ENCODE results near the gene S1PR1. TPM values are rescaled to one million over a fixed set of nuclear protein-coding genes. Genes with fewer than 3 reads are reported as not detected.

Gene S1PR1
- total RNA-seq, 2 experiments from 2014 or later: 124 to 138 TPM

DNA sequence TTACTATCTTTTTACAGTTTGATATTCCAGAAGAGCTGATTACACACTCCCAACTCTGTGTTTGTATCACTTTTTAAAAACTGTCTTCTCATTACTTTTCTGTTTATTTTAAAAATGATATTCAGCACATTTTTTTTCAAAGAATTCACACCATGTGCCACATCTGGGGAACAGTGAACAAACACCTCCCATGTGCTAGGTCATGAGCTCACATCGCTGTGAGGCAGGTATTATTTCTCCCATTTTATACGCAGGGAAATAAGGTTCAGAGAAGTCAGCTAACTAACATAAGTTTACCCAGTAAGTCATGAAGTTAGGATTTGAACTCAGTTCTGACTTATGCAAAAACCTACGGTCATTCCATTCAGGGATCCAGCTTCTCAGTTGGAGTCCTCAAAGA lies 44.9 kb downstream of the S1PR1 start:
- no peaks in the 10 kb centered on the region for H3K9me3 Mint-ChIP-seq
- DNase-seq: no peak
- ATAC-seq (ENCODE audit: low read depth): no peak
- POLR2A ChIA-PET: interaction anchor here (0.6 to 1.2 kb wide), 2 partner anchors 13 to 45 kb away, joined by 3 to 4 read pairs; partner anchors contain the start of gene S1PR1
- no peaks in the 10 kb centered on the region for H3K27me3 Mint-ChIP-seq
- H3K36me3 Mint-ChIP-seq: peaks cover 3% of the 10 kb centered on the region
- H3K27ac Mint-ChIP-seq: no peak overlapping the region
- no peak overlapping the region for H3K4me3 Mint-ChIP-seq
- peaks cover 62% of the 10 kb centered on the region for H3K4me1 Mint-ChIP-seq

DNA sequence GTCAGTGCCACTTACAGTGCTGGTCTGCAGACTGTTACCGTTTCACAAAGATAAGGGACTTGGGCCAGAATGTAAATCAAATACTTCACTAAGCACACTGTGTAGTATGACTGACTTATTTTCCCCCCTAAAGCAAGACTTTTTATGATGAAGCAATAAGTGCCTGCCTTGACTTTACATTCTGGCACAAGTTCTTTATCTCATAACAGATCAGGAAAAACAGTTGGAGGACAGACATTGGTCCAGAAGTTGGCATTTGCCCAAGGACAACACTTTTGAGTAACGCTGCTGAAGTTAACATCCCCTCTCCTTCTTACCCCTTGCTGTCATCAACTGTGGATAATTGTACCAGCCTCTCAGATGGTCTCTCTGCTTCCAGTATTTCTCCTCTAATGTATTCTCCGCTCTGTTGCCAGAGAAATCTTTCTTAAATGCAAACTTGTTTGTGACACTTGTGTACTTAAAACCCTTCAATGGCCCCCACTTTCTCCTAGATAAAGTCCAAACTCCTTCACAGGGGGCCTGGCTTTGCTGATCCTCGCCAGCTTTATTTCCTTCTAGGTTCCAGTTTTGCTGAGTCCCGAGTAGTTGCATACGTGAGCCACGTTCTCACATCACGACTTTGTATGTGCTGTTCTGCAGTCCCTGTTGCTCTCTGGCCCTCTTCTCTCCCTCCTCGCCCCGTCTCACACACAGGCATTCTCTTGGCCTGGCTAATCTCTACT lies 45.7 kb downstream of the S1PR1 start:
- H3K27ac Mint-ChIP-seq: peak overlapping the region; percentile 33
- H3K4me1 Mint-ChIP-seq: peaks cover 60% of the 10 kb centered on the region
- H3K9me3 Mint-ChIP-seq: no peaks in the 10 kb centered on the region
- DNase-seq (no peak), ATAC-seq (ENCODE audit: low read depth) (no peak)
- no peaks in the 10 kb centered on the region for H3K27me3 Mint-ChIP-seq
- POLR2A ChIA-PET: interaction anchor here (0.6 to 1.2 kb wide), 2 partner anchors 14 to 46 kb away, joined by 3 to 4 read pairs; partner anchors contain the start of gene S1PR1
- no peak overlapping the region for H3K4me3 Mint-ChIP-seq
- peaks cover 2% of the 10 kb centered on the region for H3K36me3 Mint-ChIP-seq

DNA sequence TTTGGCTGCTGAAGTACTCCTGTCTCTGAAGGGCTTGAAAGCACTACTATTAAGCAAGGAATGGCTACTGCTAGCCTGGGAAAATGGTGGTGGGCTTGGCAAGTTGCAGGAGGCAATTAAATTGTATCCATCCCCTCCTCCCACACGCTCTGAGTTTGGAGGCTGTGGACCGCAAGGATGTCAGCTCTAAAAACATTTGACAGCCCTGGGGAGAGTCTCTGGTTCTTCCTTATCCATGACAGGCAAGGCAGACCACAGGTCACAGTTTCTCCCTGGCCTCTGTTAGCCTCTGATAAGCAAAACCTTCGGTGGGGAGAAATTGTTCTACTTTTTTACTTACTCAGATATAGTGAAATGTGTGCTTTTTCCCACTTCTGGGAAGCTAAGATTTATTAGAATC lies 46.6 kb downstream of the S1PR1 start:
- Mint-ChIP-seq H3K27me3 (no peaks in the 10 kb centered on the region), H3K27ac (peak overlapping the region; percentile 73), H3K4me3 (peak overlapping the region; percentile 65), H3K36me3 (peaks cover 2% of the 10 kb centered on the region), H3K4me1 (peaks cover 59% of the 10 kb centered on the region), H3K9me3 (no peaks in the 10 kb centered on the region)
- POLR2A ChIA-PET: interaction anchor here (1.1 kb wide), 1 partner anchor 45 kb away, joined by 3 read pairs; no protein-coding TSS in a partner anchor
- DNase-seq (no peak), ATAC-seq (ENCODE audit: low read depth) (no peak)

DNA sequence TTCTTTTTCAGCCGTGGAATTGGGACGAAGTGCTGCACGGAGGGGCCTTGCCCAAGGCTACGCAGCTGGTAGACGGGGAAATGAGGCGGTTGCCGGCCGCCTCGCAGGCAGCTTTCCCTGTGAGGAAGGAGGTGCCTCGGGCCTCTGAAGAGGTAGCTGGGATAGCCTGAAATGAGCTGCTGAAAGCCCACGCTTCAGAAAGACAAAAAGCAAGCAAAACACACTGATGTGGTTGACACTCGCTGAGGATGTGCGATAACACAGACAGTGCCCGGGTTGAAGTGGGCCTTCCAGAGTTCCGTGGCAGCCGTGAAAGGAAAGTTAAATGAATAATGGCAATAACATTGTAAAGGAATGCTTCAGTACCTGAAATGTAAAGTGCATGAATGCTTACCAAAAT lies 47.2 kb downstream of the S1PR1 start:
- H3K36me3 Mint-ChIP-seq: peaks cover 2% of the 10 kb centered on the region
- peak; percentile 68 for ATAC-seq (ENCODE audit: low read depth)
- no peaks in the 10 kb centered on the region for H3K27me3 Mint-ChIP-seq
- H3K4me1 Mint-ChIP-seq: peaks cover 59% of the 10 kb centered on the region
- no peaks in the 10 kb centered on the region for H3K9me3 Mint-ChIP-seq
- POLR2A ChIA-PET: interaction anchor here (1.1 kb wide), 1 partner anchor 45 kb away, joined by 3 read pairs; no protein-coding TSS in a partner anchor
- no peak for DNase-seq
- peak overlapping the region; percentile 65 for H3K4me3 Mint-ChIP-seq
- peak overlapping the region; percentile 73 for H3K27ac Mint-ChIP-seq

DNA sequence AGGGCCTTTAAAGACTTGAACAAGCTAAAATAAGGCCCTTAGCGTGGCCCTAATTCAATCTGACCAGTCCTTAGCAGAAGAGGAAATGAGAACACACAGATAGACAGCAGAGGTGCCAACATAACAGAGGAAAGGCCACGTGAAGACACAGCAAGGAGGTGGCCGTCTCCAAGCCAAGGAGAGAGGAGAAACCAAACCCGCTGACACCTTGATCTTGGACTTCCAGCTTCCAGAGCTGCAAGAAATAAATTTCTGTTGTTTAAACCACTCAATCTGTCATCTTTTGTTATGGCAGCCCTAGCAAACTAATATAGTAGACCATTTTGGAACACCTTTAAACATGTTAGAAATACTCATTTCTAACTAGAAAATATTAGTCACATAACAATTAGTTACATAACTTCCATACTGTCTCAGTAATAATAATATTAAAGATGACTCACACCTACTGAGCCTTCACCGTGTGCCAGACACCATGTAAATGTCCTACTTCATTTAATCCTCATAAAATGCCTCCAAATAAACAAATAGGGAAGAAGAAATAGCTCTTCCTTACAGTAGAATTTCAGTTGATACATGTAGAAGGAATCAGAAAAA lies 47.9 kb downstream of the S1PR1 start:
- H3K4me1 Mint-ChIP-seq: peaks cover 54% of the 10 kb centered on the region
- DNase-seq: no peak
- H3K27ac Mint-ChIP-seq: peak overlapping the region; percentile 59
- no peak for ATAC-seq (ENCODE audit: low read depth)
- peak overlapping the region; percentile 65 for H3K4me3 Mint-ChIP-seq
- H3K27me3 Mint-ChIP-seq: no peaks in the 10 kb centered on the region
- POLR2A ChIA-PET: interaction anchor here (1.2 kb wide), 1 partner anchor 45 kb away, joined by 3 read pairs; no protein-coding TSS in a partner anchor
- no peaks in the 10 kb centered on the region for H3K9me3 Mint-ChIP-seq
- H3K36me3 Mint-ChIP-seq: peaks cover 2% of the 10 kb centered on the region

DNA sequence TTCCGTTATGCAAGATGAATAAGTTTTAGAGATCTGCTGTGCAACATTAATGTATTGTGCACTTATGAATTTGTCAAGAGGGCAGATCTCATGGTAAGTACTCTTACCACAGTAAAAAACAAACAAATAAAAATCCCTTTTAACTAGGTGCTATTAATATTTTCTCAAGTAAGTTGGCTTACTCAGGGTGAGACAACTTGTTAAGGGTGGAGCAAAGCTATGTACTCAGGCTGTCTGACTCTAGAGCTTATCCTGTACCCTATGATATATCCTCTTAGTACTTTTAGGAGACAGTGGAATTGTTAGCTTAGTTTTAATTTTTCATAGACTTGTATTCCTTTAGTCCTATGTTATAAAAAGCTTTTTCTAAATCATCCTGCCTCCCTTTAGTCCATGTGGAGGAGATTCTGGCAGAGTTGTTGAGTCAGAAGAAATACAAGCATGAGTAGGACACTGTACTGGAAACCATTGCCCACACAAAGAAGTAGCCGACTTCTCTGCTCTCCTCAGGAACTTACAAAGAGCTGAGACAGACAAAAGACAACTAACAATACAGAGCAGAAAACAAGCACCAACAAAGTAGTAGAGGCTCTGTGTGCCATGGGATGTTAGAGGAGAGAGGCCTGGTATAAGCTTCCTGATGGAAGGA lies 49.2 kb downstream of the S1PR1 start:
- Mint-ChIP-seq H3K9me3 (no peaks in the 10 kb centered on the region), H3K27ac (no peak overlapping the region), H3K27me3 (peaks cover 2% of the 10 kb centered on the region), H3K4me1 (peaks cover 57% of the 10 kb centered on the region), H3K4me3 (no peak overlapping the region), H3K36me3 (peaks cover 3% of the 10 kb centered on the region)
- DNase-seq: no peak
- ATAC-seq (ENCODE audit: low read depth): no peak
- POLR2A ChIA-PET: interaction anchor here (0.6 to 0.7 kb wide), 2 partner anchors 343 to 363 kb away, joined by 3 read pairs; no protein-coding TSS in a partner anchor

DNA sequence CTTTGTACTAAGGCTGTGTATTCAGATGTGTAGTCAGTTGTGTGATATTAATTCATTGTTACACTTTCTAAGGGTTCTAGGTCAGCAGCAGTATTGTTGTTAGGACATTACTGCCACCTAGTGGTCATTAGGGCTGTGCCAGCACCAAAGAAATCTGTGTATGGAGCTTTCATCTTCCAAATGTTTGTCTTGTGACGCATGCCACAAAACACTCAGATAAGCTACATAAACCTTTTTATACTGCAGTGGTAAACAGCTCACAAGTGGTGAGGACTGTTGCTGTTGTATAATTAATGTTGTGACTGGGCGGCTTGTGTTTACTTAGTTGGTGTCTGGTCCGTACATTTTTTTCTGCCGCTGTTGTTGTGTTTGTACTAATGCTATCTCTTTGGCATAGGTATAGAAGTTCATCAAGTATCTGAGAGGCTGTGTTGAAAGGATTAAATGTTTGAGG lies 51.7 kb downstream of the S1PR1 start:
- Mint-ChIP-seq H3K36me3 (peaks cover 3% of the 10 kb centered on the region), H3K4me1 (peaks cover 59% of the 10 kb centered on the region), H3K4me3 (no peak overlapping the region), H3K27ac (peak overlapping the region; percentile 62), H3K27me3 (peaks cover 2% of the 10 kb centered on the region), H3K9me3 (no peaks in the 10 kb centered on the region)
- ATAC-seq (ENCODE audit: low read depth) (peak; percentile 46), DNase-seq (no peak)
- POLR2A ChIA-PET: interaction anchor here (0.9 to 1.8 kb wide), 4 partner anchors 36 to 361 kb away, joined by 3 to 11 read pairs (median 4); no protein-coding TSS in a partner anchor

DNA sequence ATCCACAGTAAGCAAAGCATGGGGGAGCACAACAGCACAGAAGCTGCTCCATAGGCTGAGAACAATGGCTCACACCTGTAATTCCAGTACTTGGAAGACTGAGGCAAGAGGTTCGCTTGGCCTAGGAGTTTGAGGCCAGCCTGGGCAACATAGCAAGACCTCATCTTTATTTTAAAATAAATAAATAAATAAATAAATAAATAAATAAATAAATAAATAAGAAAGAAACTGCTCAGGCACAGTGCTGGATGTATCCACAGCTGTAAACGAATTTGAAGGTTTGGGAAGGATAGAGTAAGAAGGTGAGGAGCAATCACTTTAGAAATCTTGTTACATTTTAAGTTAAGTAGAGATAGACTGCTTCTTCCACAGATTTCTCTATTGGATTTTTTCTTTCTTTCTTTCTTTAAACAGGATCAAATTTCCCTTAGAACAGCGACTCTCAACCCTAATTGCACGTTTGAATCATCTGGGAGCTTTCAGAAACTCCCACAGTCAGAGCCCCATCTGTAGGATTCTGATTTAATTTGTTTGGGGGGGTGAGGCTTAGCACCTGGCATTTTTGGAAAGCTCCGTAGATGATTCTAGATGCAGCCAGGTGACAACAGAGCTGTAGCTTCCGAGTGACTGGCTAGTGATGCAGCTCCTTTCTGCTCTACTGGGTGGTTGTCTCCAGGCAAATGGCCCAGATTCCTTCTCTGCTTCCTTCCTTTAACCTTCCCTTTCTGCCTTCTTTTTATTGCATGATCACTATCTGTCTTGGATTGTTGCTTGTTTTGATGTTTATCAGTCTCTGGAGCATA lies 53.5 kb downstream of the S1PR1 start:
- H3K4me3 Mint-ChIP-seq: peak overlapping the region; percentile 71
- POLR2A ChIA-PET: interaction anchor here (1.1 to 1.7 kb wide), 6 partner anchors 19 to 395 kb away, joined by 3 to 11 read pairs (median 4); no protein-coding TSS in a partner anchor
- peak overlapping the region; percentile 82 for H3K27ac Mint-ChIP-seq

More for the DNA sequence above, 53.5 kb downstream of the S1PR1 start:
- DNase-seq: no peak
- peaks cover 2% of the 10 kb centered on the region for H3K27me3 Mint-ChIP-seq
- no peaks in the 10 kb centered on the region for H3K9me3 Mint-ChIP-seq
- ATAC-seq (ENCODE audit: low read depth): peak; percentile 4
- H3K36me3 Mint-ChIP-seq: peaks cover 3% of the 10 kb centered on the region
- H3K4me1 Mint-ChIP-seq: peaks cover 53% of the 10 kb centered on the region

Other genes starting within 250 kb of the S1PR1 start
- gene DPH5, start 211.2 kb upstream of the S1PR1 start, total RNA-seq: 10 to 100 TPM; 32.4 to 37.1 TPM

Data from activated naive CD8-positive, alpha-beta T cell treated with anti-CD3 and anti-CD28 coated beads, Interleukin-2, amount 10 ng/mL, durations not matched to agents 7 days and 5 days (primary cell).